Heart right ventricle (tissue), 16 donors: Measurements from ENCODE around the gene GADL1. TPM values are rescaled to one million over a fixed set of nuclear protein-coding genes. Genes with fewer than 3 reads are reported as not detected.

Source experiments
- ATAC-seq, 8 donors: fragments of 200-7000 bp; cut with Tn5 transposase; one replicate each; pipeline ENCODE4 v1.9.1; 2020; ENCODE audit warnings: mild to moderate bottlenecking in 8 of 8, moderate library complexity in 8 of 8, moderate number of reproducible peaks in 1 of 8
- DNase-seq, 2 donors: peaks; one replicate each; pipeline ENCODE4 v3.0.0-alpha.2; 2020
- H3K27ac ChIP-seq, 10 donors: fragments of 200-600 bp; sonication (generic) in 2 of 10; one replicate each; pipeline versions ENCODE4 v1.5.0 to v1.8.0; 2020 to 2022; ENCODE audit warnings: mild to moderate bottlenecking in 3 of 10
- H3K27me3 ChIP-seq, 7 donors: fragments of 200-600 bp; one replicate each; pipeline ENCODE4 v1.8.0; 2021 to 2022; ENCODE audit warnings: mild to moderate bottlenecking in 2 of 7
- H3K36me3 ChIP-seq, 9 donors: fragments of 200-600 bp; sonication (generic) in 1 of 9; one replicate each; pipeline versions ENCODE4 v1.5.0 to v1.8.0; 2020 to 2022; ENCODE audit warnings: mild to moderate bottlenecking in 2 of 9
- H3K4me1 ChIP-seq, 9 donors: fragments of 200-600 bp; sonication (generic) in 1 of 9; one replicate each; pipeline versions ENCODE4 v1.5.0 to v1.8.0; 2020 to 2022; ENCODE audit warnings: mild to moderate bottlenecking in 4 of 9
- H3K4me3 ChIP-seq, 10 donors: fragments of 200-600 bp; sonication (generic) in 2 of 10; one replicate each; pipeline versions ENCODE4 v1.5.0 to v1.8.0; 2020 to 2022; ENCODE audit warnings: mild to moderate bottlenecking in 7 of 10, moderate library complexity in 2 of 10
- H3K9me3 ChIP-seq, 11 donors: fragments of 200-600 bp in 10 of 11; sonication (generic) in 2 of 11; one replicate each; pipeline versions ENCODE4 v1.5.0 to v1.8.0; 2013 to 2022; ENCODE audit warnings: mild to moderate bottlenecking in 2 of 11, control low read depth in 1 of 11, moderate library complexity in 1 of 11
- CTCF ChIP-seq, 9 donors: fragments of 200-600 bp; sonication (generic) in 2 of 9; IDR thresholded peaks; one replicate each; pipeline versions ENCODE4 v1.5.0 to v1.8.0; 2021 to 2022; ENCODE audit warnings: antibody characterized with exemption in 9 of 9, mild to moderate bottlenecking in 5 of 9, moderate library complexity in 1 of 9
- WGBS, 2 donors: extraction: QIAGEN DNeasy Blood & Tissue Kit; methylation state at CpG; one replicate each; pipeline ENCODE4 v1.1.7; 2013; ENCODE audit warnings: inconsistent platforms in 1 of 2; 5-methylcytosine and 5-hydroxymethylcytosine counted together
- intact Hi-C, 10 donors: fragments of 100-400 bp; cut with DNase I; formaldehyde crosslinking; loops; one replicate each; pipeline versions ENCODE4 v1.11.1 to v1.14.2; 2022
- polyA plus RNA-seq, 2 donors: library from polyadenylated mRNA; stranded (reverse); fragments of 200-250 nt; gene quantifications; one replicate each; pipeline ENCODE4 v1.2.3, GENCODE V29; 2013
- total RNA-seq, 10 donors: library from RNA; stranded (reverse); fragmentation: NEBNext Ultra II Directional in 3 of 10; extraction: Animal tissue kit (Norgen Biotek cat#: 25700) in 3 of 10; gene quantifications; one replicate each; pipeline versions ENCODE4 v1.2.1 to v1.2.4, GENCODE V29; 2021 to 2023
- donor health status: Arrhythmogenic right ventricular cardiomyopathy.
- donor health status: ischemic (EF 13 %, LVEDD 7.1; RV severe dilation, severe dysfunction).
- donor health status: healthy with polysubstance abuse.
- donor health status: DM: no; HTN: yes; CAD: no.
- donor health status: DM: no; HTN: no; CAD: no.
- donor health status: ischemic (EF 25% LVEDD 6.9; RV normal size, moderate dysfunction).
- donor health status: ischemic (EF 25% LVEDD 5.7; RV mildly dilated, moderate dysfunction).
- donor health status: healthy.
- donor health status: DM: yes; HTN: yes; CAD: no.
- donor health status: Ischemic cardiomyopathy.
- donor health status: ischemic (EF 35%, LVEDD 5.7; RV mildly dilated, moderate dysfunction).
- donor health status: nonischemic (EF 11% LVEDD 7.7; RV severe dilation, severe dysfunction).
- donor health status: DM: yes; HTN: yes; CAD: no.
- donor health status: PGD.
- donor health status: ischemic (EF 29% LVEDD 5.4; RV normal size, mild dysfunction).
- donor health status: nonischemic (EF 23%, LVEDD 6.1; RV moderate dilation, normal function).

The GADL1 gene
- total and polyA plus RNA-seq, 12 donors, result 0.12 to 1.6 (median 0.40) TPM; not detected in 4

- DNase-seq (no peak), ATAC-seq (no peak)
- no peak for TF ChIP-seq CTCF (IDR thresholded peaks at IDR 0.05)
- 78 to 81% methylated on average over 4 of the region's 4 CpGs for WGBS, 2 donors
- no peaks in the 10 kb centered on the region for H3K36me3 ChIP-seq
- no peaks in the 10 kb centered on the region for H3K4me1 ChIP-seq
- no peaks in the 10 kb centered on the region for H3K27me3 ChIP-seq
- intact Hi-C loops, result loop anchor here in 1 of 10 donors (10.0 kb wide), 1 partner anchor 120 kb away; no protein-coding TSS in a partner anchor
- no peak overlapping the region for H3K27ac ChIP-seq
- H3K9me3 ChIP-seq, result peaks cover 0 to 2% (median 0%) of the 10 kb centered on the region in 11 donors
- no peak overlapping the region for H3K4me3 ChIP-seq
Measured at GRCh38 chr3:30914696-30915095, 20.2 kb upstream of the GADL1 start.

GRCh38 chr3:30913176-30913575 is 18.7 kb upstream of the GADL1 start:
- Histone ChIP-seq H3K4me3 (no peak overlapping the region), H3K36me3 (no peaks in the 10 kb centered on the region), H3K4me1 (no peaks in the 10 kb centered on the region), H3K27me3 (no peaks in the 10 kb centered on the region), H3K9me3 (peaks cover 0 to 2% (median 0%) of the 10 kb centered on the region in 11 donors), H3K27ac (no peak overlapping the region)
- no peak for TF ChIP-seq CTCF (IDR thresholded peaks at IDR 0.05)
- ATAC-seq (no peak), DNase-seq (no peak)
- WGBS, 2 donors, result 64 to 66% methylated on average over 4 of the region's 4 CpGs
- intact Hi-C loops, result loop anchor here in 1 of 10 donors (10.0 kb wide), 1 partner anchor 118 kb away; no protein-coding TSS in a partner anchor

GRCh38 chr3:30912301-30912700 is 17.8 kb upstream of the GADL1 start:
- Histone ChIP-seq H3K36me3 (no peaks in the 10 kb centered on the region), H3K4me3 (no peak overlapping the region), H3K4me1 (no peaks in the 10 kb centered on the region), H3K9me3 (peaks cover 0 to 2% (median 0%) of the 10 kb centered on the region in 11 donors), H3K27ac (no peak overlapping the region), H3K27me3 (no peaks in the 10 kb centered on the region)
- DNase-seq (no peak), ATAC-seq (no peak)
- no peak for TF ChIP-seq CTCF (IDR thresholded peaks at IDR 0.05)
- intact Hi-C loops, result loop anchor here in 1 of 10 donors (10.0 kb wide), 1 partner anchor 118 kb away; no protein-coding TSS in a partner anchor

GRCh38 chr3:30908456-30909037 is 14.1 kb upstream of the GADL1 start:
- WGBS, 2 donors, result 65 to 72% methylated on average over 7 of the region's 7 CpGs
- intact Hi-C loops, result loop anchor here in 1 of 10 donors (10.0 kb wide), 1 partner anchor 134 kb away; no protein-coding TSS in a partner anchor
- no peaks in the 10 kb centered on the region for H3K27me3 ChIP-seq

More at GRCh38 chr3:30908456-30909037, 14.1 kb upstream of the GADL1 start:
- Histone ChIP-seq H3K36me3 (no peaks in the 10 kb centered on the region), H3K4me1 (no peaks in the 10 kb centered on the region), H3K27ac (no peak overlapping the region), H3K4me3 (no peak overlapping the region), H3K9me3 (peaks cover 0 to 2% (median 0%) of the 10 kb centered on the region in 11 donors)
- TF ChIP-seq CTCF (IDR thresholded peaks at IDR 0.05), result no peak
- DNase-seq (no peak), ATAC-seq (no peak)
